Ramos (cell line): ENCODE data around the gene OTUB2.

ENCODE experiments used
- in situ Hi-C: fragments of 300-500 bp; cut with MboI; formaldehyde crosslinking; loops from one replicate; pipeline ENCODE4 v1.14.3; 2022; ENCODE audit warnings: low sequenced_read_pairs; ENCODE audit not compliant: unreplicated experiment

Gene OTUB2

DNA sequence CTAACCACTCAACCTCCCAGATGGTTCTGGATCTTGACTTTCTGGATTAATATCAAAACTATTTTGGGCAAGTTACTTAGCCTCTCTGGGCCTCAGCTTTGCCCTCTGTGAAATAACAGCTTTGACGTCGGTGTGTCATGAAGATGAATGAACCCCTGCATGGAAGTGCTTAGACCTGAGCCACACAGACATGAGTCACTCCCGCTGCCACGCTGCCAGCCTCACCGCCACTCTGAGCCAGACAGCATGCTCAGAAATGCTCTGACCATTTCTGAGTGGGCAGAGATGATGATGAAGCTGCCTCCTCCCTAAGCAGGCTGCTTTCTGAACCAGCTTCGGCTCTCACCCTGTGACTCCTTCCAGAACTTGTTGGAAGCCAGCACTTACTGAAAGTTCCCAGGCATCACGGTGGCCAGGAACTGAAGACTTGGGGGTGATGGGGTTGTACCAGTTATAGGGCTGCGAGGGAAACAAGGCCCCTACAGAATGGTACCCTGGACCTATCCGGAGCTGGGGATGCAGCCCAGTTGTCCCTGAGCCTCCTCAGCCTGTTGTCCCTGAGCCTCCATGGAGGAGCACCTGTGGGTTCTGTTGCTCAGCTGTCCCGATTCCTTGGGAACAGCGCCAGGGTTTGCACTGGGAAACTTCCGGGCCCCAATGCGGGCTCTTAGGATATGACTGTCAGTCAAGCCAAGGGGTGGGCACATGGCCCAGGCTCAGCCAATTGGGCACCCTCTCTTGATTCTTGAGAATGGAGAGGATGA lies 31.0 kb upstream of the OTUB2 start:
- in situ Hi-C loops = no loop called here

GRCh38 chr14:93996130-93996695 lies 29.9 kb upstream of the OTUB2 start:
- in situ Hi-C loops = no loop called here

GRCh38 chr14:93997082-93997481 lies 29.1 kb upstream of the OTUB2 start, which contains the start of gene CCDC197:
TSS of gene CCDC197 (plus strand) at chr14:93997301. CDS start at chr14:93998132, 831 bp downstream.
- in situ Hi-C loops = no loop called here

- in situ Hi-C loops = no loop called here
Observed at GRCh38 chr14:93997916-93998870, 27.9 kb upstream of the OTUB2 start.

GRCh38 chr14:93998871-93999403 lies 27.2 kb upstream of the OTUB2 start:
- in situ Hi-C loops = no loop called here

DNA sequence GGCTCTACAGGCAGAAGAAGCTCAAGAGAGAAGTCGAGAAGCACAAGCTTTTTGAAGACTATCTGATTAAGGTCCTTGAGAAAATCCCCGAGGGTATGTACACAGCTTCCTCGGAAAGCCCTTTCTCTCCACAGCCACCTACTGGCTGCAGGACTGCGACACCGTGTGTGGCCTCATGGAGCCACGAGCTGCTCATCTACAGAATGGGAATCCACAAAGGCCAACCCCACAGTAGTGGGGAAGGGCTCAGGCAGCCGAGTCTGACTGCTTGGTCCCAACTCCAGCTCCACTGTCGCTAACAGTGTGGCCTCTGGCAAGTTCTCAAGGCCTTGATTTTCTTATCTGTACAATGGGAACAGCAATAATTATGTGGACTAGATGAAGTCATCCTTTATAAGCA lies 26.6 kb upstream of the OTUB2 start:
- in situ Hi-C loops = no loop called here

GRCh38 chr14:94000267-94000666 lies 25.9 kb upstream of the OTUB2 start:
- in situ Hi-C loops = loop anchor here (5.0 to 25.0 kb wide), 2 partner anchors 58 to 338 kb away; no protein-coding TSS in a partner anchor

DNA sequence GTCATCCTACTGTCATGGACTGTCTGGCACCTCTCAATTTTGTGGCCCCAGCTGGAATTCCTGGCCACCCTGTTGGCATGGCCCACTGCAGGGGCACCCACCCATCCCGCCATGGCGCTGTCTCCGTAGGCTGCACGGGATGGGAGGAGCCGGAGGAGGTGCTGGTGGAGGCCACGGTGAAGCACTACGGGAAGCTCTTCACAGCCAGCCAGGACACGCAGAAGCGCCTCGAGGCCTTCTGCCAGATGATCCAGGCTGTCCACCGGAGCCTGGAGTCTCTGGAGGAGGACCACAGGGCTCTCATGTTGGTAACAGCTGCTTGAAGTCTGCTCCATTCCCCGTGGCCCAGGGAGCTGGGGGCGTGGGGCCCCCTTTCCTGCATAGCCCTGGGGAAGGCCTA lies 25.1 kb upstream of the OTUB2 start:
- in situ Hi-C loops = loop anchor here (5.0 to 25.0 kb wide), 2 partner anchors 59 to 339 kb away; no protein-coding TSS in a partner anchor

DNA sequence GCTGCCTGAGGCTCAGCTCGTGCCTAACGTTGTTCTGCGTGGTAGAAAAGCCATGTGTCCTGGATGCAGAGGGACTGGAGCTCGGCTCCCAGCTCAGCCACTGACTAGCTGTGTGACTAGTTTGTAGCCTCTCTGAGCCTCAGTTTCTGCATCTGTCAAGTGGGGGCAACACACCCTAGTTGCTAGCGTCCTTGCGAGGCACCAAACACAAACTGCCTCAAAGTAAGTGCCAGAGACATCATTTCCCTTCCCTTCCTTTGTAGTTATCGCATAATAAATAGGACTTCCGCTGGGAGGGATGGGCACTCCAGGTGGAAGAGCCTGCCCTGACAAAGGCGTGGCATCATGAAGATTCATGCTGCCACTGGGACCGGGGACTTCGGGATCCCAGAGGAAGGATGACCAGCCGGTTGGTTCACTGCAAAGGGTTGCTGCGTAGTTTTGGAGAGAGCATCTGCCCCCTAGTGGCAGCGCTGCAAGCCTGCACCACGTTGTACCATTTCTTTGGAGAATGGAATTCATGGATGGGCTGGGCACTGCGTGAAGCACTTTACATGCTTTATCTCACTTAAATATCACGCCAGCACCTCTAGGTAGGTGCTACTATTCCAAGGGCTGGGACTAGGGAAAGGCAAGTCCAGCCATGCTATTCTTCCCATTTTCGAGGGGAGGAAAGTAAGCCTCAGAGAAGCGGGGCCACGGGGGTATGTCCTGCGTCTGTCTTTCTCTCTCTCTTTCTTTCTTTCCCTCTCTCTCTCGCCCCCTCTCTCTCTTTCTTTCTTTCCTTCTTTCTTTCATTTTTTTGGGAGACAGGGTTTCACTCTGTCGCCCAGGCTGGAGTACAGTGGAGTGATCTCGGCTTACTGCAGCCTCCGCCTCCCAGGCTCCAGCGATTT lies 24.4 kb upstream of the OTUB2 start:
- in situ Hi-C loops = loop anchor here (5.0 to 25.0 kb wide), 2 partner anchors 59 to 339 kb away; no protein-coding TSS in a partner anchor

DNA sequence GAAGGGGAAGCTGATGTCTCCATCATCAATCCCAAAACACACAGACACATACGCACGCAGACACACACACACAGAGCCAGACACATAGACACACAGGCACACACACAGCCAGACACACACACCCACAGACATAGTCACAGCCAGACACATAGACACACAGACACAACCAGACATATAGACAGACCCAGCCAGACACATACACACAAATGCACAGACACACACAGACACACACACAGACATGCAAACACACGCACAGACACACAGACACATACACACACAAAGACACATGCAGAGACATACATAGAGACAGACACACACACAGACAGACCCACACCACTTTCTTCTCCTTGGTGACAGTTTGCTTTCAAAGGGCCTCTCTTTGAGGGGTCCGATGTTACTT lies 22.7 kb upstream of the OTUB2 start:
- in situ Hi-C loops = loop anchor here (5.0 to 25.0 kb wide), 2 partner anchors 61 to 341 kb away; no protein-coding TSS in a partner anchor

DNA sequence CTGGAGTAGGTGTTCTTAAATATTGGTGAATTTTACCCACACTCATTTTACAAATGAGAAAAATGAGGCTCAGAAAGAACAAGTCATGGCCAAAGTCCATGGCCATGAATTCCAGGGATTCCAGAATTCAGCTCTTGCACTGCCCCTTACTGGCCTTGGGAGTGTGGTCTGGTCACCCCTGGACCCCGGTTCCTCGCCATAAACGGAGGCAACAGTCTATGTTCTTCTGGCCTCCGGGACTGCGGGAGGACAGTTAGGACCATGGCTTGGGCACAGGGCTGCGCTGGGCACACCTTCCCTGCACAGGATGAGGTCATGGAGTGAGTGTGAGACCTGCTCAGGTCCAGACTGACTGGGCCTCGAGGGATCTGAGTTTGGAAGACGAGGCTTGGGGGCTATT lies 22.1 kb upstream of the OTUB2 start:
- in situ Hi-C loops = loop anchor here (5.0 to 25.0 kb wide), 2 partner anchors 62 to 342 kb away; no protein-coding TSS in a partner anchor

- in situ Hi-C loops = loop anchor here (25.0 kb wide), 1 partner anchor 343 kb away; no protein-coding TSS in a partner anchor
Observed at GRCh38 chr14:94005324-94006073, 20.6 kb upstream of the OTUB2 start.

GRCh38 chr14:94008234-94008633 lies 17.9 kb upstream of the OTUB2 start:
- in situ Hi-C loops = loop anchor here (25.0 kb wide), 1 partner anchor 346 kb away; no protein-coding TSS in a partner anchor

GRCh38 chr14:94009767-94010166 lies 16.4 kb upstream of the OTUB2 start:
- in situ Hi-C loops = loop anchor here (25.0 kb wide), 1 partner anchor 347 kb away; no protein-coding TSS in a partner anchor

DNA sequence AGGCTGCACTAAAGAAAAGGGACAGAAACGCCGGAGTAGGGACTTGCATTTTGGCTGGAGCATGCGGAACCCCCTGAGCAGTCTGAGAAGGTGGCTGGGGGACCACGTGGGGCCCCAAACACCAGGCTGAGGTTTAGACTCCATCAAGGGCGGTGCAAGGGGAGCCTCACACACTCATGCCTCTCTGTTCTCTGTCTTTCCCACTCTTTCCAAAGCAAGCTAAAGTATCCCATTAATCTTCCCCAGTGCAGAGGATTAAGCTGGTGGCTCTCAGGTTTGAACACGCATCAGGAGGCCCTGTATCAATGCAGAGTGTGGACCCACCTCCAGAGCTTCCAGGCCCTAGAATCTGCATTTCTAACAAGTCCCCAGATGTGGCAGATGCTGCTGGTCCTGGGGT lies 15.5 kb upstream of the OTUB2 start:
- in situ Hi-C loops = loop anchor here (25.0 kb wide), 1 partner anchor 348 kb away; no protein-coding TSS in a partner anchor

DNA sequence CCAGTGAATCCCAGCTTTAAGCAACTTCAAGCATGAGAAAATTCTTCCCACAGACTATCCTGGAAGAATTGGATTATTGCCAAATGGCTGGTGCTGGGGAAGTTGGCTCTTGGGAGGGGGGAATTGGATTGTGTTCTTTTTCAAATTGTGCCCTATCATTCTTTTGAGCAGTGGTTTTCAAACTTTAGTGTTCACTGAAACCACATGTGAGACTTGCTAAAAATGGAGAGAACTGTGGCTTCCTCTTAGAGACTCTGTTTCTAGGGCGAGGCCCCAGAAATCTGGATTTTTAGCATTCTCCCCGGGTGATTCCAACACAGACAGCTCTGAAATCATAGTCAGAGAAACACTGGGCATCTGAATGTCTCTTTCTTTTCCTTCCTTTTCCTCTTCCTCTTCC lies 14.3 kb upstream of the OTUB2 start:
- in situ Hi-C loops = loop anchor here (25.0 kb wide), 1 partner anchor 349 kb away; no protein-coding TSS in a partner anchor

DNA sequence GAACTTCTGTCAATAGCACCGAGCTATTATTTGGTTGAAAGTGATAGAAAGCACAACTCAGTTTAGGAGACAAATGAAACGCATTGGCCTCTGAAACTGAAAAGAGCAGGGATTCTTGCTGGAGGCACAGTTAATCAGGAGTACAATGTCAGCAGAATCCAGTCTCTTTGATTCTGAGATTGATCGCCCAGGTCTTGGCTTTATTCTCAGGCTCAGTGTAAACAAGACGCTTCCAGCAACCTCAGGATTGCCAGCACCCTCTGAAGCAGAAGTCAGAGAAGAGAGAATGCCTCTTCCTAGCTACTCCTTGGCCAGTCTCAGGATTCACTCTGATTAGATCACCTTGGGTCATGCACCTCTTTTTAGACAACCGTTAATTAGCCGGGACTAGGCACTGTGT lies 11.8 kb upstream of the OTUB2 start:
- in situ Hi-C loops = loop anchor here (25.0 kb wide), 1 partner anchor 352 kb away; no protein-coding TSS in a partner anchor

- in situ Hi-C loops = loop anchor here (25.0 kb wide), 1 partner anchor 353 kb away; no protein-coding TSS in a partner anchor
Observed at GRCh38 chr14:94015223-94015622, 10.9 kb upstream of the OTUB2 start.
